GM12878 (cell line): Measurements from ENCODE around the gene HTR7.

Source experiments
- EZH2 ChIP-seq: IDR thresholded peaks from 2 replicates; pipeline ENCODE4 v1.6.1; 2012; ENCODE audit warnings: low read depth, mild to moderate bottlenecking, control low read depth, inconsistent platforms, low read length, borderline replicate concordance; ENCODE audit not compliant: control insufficient read depth
- FOXK2 ChIP-seq: fragments of 450-650 bp; IDR thresholded peaks from 2 replicates; pipeline ENCODE4 v1.6.1; 2017; ENCODE audit warnings: mild to moderate bottlenecking, moderate library complexity
- HCFC1 ChIP-seq: fragments of 150-350 bp; IDR thresholded peaks from 2 replicates; pipeline ENCODE4 v1.6.1; 2014; ENCODE audit warnings: low read length
- LARP7 ChIP-seq: fragments of 450-650 bp; IDR thresholded peaks from 2 replicates; pipeline ENCODE4 v1.6.1; 2017; ENCODE audit warnings: mild to moderate bottlenecking
- RAD51 ChIP-seq: fragments of 450-650 bp; IDR thresholded peaks from 2 replicates; pipeline ENCODE4 v1.6.1; 2016; ENCODE audit warnings: moderate library complexity, mild to moderate bottlenecking, inconsistent platforms
- TAF1 ChIP-seq: IDR thresholded peaks from 2 replicates; pipeline ENCODE4 v1.6.1; 2011; ENCODE audit warnings: mild to moderate bottlenecking, low read depth, low read length, borderline replicate concordance
- TCF7 ChIP-seq: IDR thresholded peaks from 2 replicates; pipeline ENCODE4 v1.6.1; 2014; ENCODE audit warnings: antibody characterized with exemption, borderline replicate concordance
- TF ChIP-seq, protein P1 (sequence below), 3 experiments: IDR thresholded peaks in 2 of 3; conservative IDR thresholded peaks in 1 of 3; 2 replicates each; pipeline ENCODE4 v1.5.1; 2011; ENCODE audit warnings: low read depth in 3 of 3, low read length in 3 of 3, mild to moderate bottlenecking in 3 of 3, control low read depth in 2 of 3, moderate library complexity in 2 of 3, inconsistent platforms in 1 of 3, mixed read lengths in 1 of 3; ENCODE audit not compliant: control insufficient read depth in 2 of 3, insufficient read depth in 1 of 3; ENCODE audit errors: extremely low read depth in 1 of 3

DNA sequence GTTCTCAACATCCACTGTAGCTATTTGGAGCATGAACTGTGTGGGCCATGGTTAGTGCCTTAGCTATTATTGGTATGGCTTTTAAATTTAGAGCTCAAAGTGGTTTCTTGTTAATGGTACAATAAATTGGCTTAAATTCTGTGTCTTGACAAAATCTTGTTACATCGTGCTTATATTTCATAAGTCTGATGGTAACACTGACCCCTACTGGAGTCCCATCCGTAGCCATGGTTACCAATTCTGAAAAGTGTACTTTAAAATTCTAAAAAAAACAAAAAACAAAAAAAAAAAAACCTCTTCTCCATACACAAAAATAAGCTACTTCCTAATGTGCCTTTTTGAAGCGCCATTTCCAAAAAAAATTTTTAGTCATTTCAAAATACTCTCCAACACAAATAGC is 7.6 kb upstream of the HTR7 start:
- TF ChIP-seq RAD51 (no peak), LARP7 (no peak), FOXK2 (no peak), EZH2 (no peak), TAF1 (no peak), HCFC1 (no peak), TCF7 (no peak)
- TF ChIP-seq, protein P1, sequence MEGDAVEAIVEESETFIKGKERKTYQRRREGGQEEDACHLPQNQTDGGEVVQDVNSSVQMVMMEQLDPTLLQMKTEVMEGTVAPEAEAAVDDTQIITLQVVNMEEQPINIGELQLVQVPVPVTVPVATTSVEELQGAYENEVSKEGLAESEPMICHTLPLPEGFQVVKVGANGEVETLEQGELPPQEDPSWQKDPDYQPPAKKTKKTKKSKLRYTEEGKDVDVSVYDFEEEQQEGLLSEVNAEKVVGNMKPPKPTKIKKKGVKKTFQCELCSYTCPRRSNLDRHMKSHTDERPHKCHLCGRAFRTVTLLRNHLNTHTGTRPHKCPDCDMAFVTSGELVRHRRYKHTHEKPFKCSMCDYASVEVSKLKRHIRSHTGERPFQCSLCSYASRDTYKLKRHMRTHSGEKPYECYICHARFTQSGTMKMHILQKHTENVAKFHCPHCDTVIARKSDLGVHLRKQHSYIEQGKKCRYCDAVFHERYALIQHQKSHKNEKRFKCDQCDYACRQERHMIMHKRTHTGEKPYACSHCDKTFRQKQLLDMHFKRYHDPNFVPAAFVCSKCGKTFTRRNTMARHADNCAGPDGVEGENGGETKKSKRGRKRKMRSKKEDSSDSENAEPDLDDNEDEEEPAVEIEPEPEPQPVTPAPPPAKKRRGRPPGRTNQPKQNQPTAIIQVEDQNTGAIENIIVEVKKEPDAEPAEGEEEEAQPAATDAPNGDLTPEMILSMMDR (IDR thresholded peaks at IDR 0.05 in 2 of 3, conservative IDR thresholded peaks at IDR 0.05 in 1 of 3; ENCODE audit: control insufficient read depth in 2 of 3, extremely low read depth in 1 of 3, insufficient read depth in 1 of 3, low read depth in 3 of 3, low read length in 3 of 3): peak in 2 of 3 experiments; percentile 20 to 27; a peak in 3 of 6 replicates
